Measurements from ENCODE around the gene ARL15.

The ARL15 gene

DNA sequence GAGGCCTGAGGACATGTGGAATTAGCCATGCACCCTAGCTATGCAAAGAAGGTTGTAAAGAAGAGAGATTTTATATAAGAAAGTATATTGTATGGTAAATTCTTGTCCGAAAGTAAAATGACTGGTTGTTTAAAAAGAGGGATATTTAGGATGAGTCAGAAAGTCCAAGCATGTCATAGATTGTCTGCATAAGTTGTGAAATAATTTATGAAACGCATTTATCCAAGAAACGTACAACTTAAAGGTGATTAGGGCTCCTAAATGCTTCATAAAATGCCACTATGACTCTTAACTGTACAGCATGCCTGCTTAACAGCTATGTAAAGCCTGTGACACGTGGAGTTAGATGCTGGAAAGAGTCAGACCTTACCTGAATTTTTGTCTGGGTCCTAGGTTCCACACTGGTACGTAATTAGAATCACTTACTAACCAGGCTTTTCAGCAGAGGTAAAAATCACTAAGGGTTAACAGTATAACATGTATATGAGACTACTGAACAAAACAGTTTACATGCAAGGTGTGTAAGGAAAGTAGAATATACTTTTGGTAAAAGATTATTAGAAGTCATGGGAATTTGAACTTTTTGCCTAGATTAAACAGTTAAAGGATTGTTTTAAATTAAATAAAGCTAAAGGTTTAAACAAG is 37.0 kb upstream of the ARL15 start:
- H3K27ac ChIP-seq (replicated peaks), result no peak overlapping the region
- no peaks in the 10 kb centered on the region for H3K27me3 ChIP-seq (ENCODE audit: insufficient read depth, poor library complexity, severe bottlenecking)
- no peak for DNase-seq (ENCODE audit: low read depth in 1 of 2, low spot score in 1 of 2)
- TF ChIP-seq, protein P1, sequence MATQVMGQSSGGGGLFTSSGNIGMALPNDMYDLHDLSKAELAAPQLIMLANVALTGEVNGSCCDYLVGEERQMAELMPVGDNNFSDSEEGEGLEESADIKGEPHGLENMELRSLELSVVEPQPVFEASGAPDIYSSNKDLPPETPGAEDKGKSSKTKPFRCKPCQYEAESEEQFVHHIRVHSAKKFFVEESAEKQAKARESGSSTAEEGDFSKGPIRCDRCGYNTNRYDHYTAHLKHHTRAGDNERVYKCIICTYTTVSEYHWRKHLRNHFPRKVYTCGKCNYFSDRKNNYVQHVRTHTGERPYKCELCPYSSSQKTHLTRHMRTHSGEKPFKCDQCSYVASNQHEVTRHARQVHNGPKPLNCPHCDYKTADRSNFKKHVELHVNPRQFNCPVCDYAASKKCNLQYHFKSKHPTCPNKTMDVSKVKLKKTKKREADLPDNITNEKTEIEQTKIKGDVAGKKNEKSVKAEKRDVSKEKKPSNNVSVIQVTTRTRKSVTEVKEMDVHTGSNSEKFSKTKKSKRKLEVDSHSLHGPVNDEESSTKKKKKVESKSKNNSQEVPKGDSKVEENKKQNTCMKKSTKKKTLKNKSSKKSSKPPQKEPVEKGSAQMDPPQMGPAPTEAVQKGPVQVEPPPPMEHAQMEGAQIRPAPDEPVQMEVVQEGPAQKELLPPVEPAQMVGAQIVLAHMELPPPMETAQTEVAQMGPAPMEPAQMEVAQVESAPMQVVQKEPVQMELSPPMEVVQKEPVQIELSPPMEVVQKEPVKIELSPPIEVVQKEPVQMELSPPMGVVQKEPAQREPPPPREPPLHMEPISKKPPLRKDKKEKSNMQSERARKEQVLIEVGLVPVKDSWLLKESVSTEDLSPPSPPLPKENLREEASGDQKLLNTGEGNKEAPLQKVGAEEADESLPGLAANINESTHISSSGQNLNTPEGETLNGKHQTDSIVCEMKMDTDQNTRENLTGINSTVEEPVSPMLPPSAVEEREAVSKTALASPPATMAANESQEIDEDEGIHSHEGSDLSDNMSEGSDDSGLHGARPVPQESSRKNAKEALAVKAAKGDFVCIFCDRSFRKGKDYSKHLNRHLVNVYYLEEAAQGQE (IDR thresholded peaks at IDR 0.05; ENCODE audit: insufficient replicate concordance, low read depth), result no peak
- TF ChIP-seq POLR2AphosphoS5 (IDR thresholded peaks at IDR 0.05; ENCODE audit: low read depth) (no peak), SPI1 (IDR thresholded peaks at IDR 0.05; ENCODE audit: borderline replicate concordance, low read depth) (no peak), GABPA (IDR thresholded peaks at IDR 0.05; ENCODE audit: low read depth) (no peak)
- TF ChIP-seq, protein P2, sequence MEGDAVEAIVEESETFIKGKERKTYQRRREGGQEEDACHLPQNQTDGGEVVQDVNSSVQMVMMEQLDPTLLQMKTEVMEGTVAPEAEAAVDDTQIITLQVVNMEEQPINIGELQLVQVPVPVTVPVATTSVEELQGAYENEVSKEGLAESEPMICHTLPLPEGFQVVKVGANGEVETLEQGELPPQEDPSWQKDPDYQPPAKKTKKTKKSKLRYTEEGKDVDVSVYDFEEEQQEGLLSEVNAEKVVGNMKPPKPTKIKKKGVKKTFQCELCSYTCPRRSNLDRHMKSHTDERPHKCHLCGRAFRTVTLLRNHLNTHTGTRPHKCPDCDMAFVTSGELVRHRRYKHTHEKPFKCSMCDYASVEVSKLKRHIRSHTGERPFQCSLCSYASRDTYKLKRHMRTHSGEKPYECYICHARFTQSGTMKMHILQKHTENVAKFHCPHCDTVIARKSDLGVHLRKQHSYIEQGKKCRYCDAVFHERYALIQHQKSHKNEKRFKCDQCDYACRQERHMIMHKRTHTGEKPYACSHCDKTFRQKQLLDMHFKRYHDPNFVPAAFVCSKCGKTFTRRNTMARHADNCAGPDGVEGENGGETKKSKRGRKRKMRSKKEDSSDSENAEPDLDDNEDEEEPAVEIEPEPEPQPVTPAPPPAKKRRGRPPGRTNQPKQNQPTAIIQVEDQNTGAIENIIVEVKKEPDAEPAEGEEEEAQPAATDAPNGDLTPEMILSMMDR (IDR thresholded peaks at IDR 0.05; ENCODE audit: insufficient read depth, low read length), result no peak
- no peak overlapping the region for H3K4me3 ChIP-seq (replicated peaks; ENCODE audit: insufficient read depth, low read length)

DNA sequence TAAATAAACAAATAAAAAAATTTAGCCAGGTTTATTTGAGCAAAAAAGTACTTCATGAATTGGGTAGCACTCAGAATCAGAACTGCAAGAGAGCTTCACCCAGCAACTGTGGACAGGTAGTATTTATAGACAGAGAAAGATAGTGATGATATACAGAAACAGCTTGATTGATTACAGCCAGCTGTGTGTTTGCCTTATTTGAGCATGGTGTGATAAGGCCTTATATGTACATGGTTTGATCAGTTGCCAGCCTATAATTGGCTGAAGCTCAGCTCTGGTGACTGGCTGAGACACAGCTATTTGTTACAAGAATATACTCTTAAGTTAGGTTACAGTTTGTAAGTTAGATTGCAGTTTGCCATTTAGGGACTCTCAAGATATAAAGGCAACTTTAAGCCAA is 34.3 kb upstream of the ARL15 start:
- Histone ChIP-seq H3K27me3 (ENCODE audit: insufficient read depth, poor library complexity, severe bottlenecking) (no peaks in the 10 kb centered on the region), H3K4me3 (replicated peaks; ENCODE audit: insufficient read depth, low read length) (no peak overlapping the region), H3K27ac (replicated peaks) (no peak overlapping the region)
- TF ChIP-seq POLR2AphosphoS5 (IDR thresholded peaks at IDR 0.05; ENCODE audit: low read depth), result no peak
- no peak for TF ChIP-seq GABPA (IDR thresholded peaks at IDR 0.05; ENCODE audit: low read depth)
- no peak for TF ChIP-seq SPI1 (IDR thresholded peaks at IDR 0.05; ENCODE audit: borderline replicate concordance, low read depth)
- TF ChIP-seq, protein P2 (IDR thresholded peaks at IDR 0.05; ENCODE audit: insufficient read depth, low read length), result no peak
- DNase-seq (ENCODE audit: low read depth in 1 of 2, low spot score in 1 of 2), result no peak

DNA sequence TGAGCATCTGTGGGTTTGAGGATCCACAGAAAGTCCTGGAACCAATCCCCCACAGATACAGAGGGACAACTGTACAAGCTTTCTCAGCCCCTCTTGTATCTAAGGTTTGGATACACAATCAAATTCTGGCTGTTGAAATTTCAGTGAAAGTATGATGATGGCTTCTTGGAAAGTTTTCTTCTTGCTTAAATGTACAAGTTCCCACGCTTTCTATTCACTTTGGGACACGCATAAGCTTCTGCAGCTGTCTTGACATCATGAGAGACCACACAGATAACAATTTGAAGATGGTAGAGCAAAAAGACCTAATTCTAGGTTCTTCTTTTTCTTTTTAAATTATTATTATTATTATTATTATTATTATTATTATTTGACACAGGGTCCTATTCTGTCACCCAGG is 31.6 kb upstream of the ARL15 start:
- H3K4me3 ChIP-seq (replicated peaks; ENCODE audit: insufficient read depth, low read length), result no peak overlapping the region
- H3K27ac ChIP-seq (replicated peaks), result no peak overlapping the region
- TF ChIP-seq GABPA (IDR thresholded peaks at IDR 0.05; ENCODE audit: low read depth), result no peak
- TF ChIP-seq, protein P1 (IDR thresholded peaks at IDR 0.05; ENCODE audit: insufficient replicate concordance, low read depth), result no peak
- TF ChIP-seq POLR2AphosphoS5 (IDR thresholded peaks at IDR 0.05; ENCODE audit: low read depth), result no peak
- TF ChIP-seq, protein P2 (IDR thresholded peaks at IDR 0.05; ENCODE audit: insufficient read depth, low read length), result no peak
- no peak for TF ChIP-seq SPI1 (IDR thresholded peaks at IDR 0.05; ENCODE audit: borderline replicate concordance, low read depth)
- no peak for DNase-seq (ENCODE audit: low read depth in 1 of 2, low spot score in 1 of 2)
- no peaks in the 10 kb centered on the region for H3K27me3 ChIP-seq (ENCODE audit: insufficient read depth, poor library complexity, severe bottlenecking)

DNA sequence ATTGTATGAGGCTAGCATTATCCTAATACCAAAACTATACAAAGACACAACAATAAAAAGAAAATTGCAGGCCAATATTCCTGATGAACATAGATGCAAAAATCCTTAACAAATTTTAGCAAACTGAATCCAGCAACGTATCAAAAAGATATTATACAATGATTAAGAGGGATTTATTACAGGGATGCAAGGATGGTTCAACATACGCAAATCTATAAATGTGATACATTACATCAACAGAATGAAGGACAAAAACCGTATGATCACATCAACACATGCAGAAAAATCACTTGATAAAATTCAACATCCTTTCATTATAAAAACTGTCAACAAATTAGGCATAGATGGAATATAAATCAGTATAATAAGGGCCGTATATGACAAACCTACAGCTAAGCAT is 27.1 kb upstream of the ARL15 start:
- Histone ChIP-seq H3K27me3 (ENCODE audit: insufficient read depth, poor library complexity, severe bottlenecking) (no peaks in the 10 kb centered on the region), H3K27ac (replicated peaks) (no peak overlapping the region), H3K4me3 (replicated peaks; ENCODE audit: insufficient read depth, low read length) (no peak overlapping the region)
- no peak for TF ChIP-seq SPI1 (IDR thresholded peaks at IDR 0.05; ENCODE audit: borderline replicate concordance, low read depth)
- TF ChIP-seq, protein P1 (IDR thresholded peaks at IDR 0.05; ENCODE audit: insufficient replicate concordance, low read depth), result no peak
- TF ChIP-seq, protein P2 (IDR thresholded peaks at IDR 0.05; ENCODE audit: insufficient read depth, low read length), result no peak
- no peak for TF ChIP-seq GABPA (IDR thresholded peaks at IDR 0.05; ENCODE audit: low read depth)
- no peak for TF ChIP-seq POLR2AphosphoS5 (IDR thresholded peaks at IDR 0.05; ENCODE audit: low read depth)
- DNase-seq (ENCODE audit: low read depth in 1 of 2, low spot score in 1 of 2), result no peak
